HG03469 (cell line): ENCODE measurements around the gene PEX14.

Experiments
- ATAC-seq: cut with Tn5 transposase; IDR thresholded peaks from one replicate; pipeline ENCODE4 v1.9.1; 2021; ENCODE audit warnings: mild to moderate bottlenecking, moderate library complexity, moderate number of reproducible peaks; ENCODE audit not compliant: unreplicated experiment

The PEX14 gene

DNA sequence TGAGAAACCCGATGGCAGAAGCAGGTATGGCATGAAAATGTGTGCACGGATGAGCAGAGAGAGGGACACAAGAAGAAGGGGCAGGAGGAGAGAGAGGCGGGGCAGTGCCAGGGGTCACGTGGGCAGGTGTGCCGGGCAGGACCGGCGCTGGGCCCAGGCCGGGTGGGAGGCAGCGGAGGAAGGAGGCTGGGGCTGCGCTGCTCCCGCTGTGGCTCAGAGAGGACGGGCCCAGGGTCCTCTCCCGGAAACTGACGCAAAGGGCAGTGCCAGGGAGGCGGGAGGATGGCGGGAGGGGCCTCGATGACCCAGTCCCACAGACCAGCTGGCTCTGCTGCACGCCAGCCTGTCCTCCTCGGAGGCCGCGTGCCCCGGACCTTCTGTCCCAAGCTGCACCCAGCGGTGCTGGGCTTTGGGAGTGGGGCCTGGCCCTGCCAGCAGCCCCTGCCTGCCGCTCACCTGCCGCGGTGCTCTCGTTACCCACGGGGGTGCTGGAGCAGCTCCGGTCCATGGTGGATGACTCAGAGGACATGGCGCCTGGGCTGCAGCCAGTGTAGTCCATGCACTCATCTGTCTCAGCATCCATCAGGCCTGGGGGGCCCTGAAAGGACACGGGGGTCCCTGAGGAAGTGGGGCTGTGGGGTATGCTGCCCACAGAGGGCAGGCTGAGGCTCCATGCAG lies 167.8 kb downstream of the PEX14 start:
- no peak for ATAC-seq

DNA sequence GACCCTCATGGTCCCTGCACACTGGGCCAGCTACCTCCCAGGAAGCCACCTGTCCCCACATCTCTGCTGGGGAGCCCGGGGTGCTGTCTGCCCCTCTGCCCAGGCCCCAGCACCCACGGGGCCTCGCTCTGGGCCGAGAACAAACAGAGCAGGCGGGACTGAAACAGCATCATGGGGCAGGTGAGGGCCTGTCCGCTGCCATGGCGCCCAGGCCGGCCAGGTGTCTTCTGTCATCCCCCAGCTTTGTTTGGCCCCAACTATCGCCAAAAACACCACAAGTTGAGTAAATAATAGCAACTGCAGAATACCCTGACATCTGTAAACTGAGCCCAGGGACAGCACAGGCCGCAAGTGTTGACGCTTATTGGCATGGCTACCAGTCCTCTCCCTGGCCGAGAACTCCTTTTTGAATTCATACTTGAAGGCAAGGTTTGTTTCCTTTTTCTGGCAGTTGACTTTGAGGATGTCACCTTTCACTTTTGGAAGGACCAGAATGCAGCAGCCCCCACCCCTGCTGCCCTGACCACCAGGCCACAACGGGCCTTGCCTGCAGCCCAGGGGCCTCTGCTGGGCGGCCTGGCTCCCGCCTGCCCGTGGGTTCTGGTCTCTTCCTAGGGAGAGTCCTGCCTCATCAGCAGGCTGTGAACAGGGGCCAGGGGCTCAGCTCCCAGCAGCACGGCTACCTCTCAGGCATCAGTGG lies 169.0 kb downstream of the PEX14 start:
- no peak for ATAC-seq

DNA sequence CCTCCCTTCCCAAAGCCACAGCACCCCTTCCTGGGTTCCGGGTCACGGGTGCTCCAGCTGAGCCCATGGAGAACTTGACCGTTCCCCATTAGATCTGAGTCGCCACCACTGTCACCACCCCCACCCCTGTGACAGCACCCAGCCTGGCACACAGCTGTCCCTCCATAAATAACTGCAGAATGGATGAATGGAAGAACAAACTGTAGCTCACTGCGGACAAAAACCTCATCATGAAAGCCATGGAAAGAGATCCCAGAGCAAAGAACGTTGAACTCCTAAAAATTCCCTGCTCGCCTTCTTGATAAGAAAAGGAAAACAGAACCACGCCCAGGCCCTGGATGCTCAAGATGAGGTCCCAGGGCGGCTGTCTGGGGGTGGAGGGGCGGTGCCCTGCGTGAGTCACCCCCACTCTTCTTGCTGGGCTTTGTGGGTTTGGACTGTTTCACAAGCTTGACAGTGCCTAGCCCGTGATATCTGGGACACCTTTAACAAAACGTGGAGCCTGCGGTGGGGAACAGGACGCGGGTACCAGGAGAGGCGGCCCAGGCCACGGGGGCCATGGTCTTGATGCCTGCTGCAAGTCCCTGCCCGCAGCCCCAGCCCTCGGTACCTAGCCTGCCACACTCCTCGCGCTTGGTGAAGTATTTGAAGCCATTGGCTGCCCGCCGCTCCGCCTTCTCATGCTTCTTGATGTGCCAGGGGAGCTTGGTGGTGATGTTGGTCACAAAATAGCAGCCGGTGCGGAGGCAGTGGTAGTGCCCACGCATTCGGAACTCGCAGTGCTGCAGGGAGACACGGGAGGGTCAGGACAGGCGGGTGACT lies 169.8 kb downstream of the PEX14 start:
- no peak for ATAC-seq

DNA sequence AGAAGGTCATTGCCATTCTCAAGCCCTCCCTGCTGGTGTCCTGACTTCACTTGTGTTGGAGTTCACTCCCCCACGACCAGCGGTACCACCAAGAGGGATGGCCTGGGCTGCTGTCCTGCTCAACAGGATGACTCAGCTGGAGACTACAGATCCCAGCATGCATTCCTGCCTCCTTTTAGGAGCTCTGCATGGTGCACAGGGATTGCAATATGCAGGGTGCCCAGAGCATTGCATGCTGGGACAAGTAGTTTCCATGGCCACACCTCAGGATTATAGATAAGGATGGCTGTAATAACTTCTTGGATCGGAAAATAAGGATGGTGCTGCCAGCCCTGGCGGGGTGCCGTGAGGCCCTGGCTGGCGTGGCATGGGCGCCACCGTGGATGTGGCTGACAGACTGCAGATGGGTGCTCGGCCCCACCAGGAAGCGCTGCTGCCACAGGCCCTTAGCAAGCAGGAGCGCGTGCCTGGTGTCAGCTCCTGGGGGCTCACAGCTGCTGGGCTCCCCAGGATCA lies 171.7 kb downstream of the PEX14 start:
- no peak for ATAC-seq

DNA sequence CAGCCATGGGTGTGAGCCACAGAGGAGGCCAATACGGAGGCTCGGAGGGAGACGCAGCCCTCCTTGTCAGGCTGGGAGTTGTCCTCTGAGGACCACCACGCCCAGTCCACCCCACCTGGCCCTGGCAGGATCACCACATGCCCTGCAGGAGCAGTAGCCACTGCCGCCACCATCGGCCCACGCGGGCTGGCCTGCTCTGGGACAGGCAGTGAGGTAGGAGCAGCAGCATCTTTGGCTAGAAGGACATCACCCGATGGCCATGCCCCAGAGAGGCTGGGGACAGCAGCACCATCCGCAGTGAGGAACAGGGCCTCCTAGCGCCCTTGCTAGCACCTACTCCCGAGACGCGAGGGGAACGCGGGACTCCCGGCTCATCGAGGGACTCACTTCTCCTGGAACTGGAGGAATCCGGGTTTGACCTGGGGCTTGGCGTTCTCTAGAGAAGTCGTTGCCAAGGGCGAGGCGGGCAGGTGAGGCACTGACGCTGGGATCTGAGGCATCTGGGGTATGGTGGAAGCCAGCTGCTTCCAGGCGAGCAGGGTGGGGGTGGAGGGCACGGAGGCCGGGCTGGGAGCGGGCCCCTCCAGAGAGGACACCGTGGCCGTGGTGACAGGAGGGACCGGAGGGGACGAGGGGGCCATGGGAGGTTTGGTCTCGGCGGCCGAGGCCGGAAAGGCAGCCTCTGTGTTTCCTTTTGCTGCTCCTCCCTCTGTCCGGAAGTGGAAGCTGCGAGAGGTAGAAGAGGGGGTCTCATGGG lies 172.8 kb downstream of the PEX14 start:
- no peak for ATAC-seq

DNA sequence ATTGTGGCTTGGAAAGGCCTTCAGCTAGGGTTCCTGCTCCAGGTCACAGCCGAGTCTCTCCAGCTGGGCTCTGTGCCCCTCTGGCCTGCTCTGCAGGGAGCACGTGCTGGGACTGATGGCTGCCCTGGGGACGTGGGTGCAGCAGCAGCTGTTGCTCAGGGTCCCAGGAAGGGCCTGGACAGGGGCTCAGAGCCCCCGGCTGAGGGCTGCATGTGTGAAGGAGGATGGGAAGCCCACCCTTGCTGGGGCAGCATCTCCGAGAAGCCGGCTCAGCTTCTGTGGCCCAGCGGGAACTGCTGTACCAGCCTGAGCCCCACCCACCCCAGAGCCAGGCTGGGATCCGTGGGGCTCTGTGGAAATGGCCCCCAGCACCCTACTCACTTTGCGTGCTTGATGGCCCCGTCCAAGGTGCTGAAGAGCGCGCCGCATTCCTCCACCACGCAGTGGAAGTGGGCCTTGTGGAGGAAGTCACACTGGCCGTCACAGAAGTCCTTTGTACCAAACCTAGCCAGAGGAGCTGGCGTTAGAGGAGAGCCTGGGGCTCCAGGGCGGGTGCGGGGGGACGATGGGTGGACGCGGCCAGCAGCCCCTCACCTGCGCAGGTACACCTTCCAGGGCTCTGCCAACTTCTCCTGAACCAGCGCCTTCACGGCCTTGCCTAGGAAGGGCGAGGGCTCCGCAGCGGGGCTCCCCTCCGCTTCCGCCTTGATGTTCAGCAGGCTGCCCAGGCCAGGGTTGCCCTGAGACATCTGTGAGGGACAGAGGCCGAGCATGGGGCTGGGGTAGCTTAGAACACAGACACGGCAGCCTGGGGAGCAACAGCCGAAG lies 174.2 kb downstream of the PEX14 start:
- no peak for ATAC-seq

DNA sequence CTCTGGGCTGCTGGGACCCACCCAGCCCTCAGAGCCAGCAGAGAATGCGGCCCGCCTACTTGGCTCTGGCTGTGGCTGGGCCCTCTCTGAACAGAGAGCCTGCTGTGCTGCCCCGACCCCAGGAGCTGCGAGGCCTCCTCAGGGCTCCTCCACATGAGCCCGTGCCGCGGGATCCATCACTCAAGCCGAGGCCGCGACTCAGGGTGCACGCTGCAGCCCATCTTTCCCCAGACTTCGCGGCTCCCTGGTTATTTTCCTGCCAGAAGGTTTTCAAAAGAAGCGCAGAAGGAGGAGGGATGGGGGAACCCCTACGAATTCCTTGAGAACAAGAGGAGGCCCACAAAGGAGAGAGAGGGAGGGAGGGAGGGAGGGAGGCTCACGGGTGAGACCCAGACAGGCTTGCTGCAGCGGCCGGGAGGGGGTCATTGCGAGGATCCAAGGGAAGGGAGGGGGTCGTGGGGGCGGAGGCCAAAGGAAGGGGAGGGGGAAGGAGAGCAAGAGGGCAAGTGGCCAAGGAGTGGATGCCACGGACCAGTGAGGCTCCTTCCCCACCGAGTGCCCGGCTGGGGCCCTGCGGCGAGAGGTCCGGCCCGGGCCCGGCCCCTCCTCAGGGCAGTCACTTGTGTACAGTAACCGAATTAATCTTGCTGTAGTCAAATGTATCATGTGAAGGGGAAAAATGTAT lies 174.9 kb downstream of the PEX14 start:
- no peak for ATAC-seq

DNA sequence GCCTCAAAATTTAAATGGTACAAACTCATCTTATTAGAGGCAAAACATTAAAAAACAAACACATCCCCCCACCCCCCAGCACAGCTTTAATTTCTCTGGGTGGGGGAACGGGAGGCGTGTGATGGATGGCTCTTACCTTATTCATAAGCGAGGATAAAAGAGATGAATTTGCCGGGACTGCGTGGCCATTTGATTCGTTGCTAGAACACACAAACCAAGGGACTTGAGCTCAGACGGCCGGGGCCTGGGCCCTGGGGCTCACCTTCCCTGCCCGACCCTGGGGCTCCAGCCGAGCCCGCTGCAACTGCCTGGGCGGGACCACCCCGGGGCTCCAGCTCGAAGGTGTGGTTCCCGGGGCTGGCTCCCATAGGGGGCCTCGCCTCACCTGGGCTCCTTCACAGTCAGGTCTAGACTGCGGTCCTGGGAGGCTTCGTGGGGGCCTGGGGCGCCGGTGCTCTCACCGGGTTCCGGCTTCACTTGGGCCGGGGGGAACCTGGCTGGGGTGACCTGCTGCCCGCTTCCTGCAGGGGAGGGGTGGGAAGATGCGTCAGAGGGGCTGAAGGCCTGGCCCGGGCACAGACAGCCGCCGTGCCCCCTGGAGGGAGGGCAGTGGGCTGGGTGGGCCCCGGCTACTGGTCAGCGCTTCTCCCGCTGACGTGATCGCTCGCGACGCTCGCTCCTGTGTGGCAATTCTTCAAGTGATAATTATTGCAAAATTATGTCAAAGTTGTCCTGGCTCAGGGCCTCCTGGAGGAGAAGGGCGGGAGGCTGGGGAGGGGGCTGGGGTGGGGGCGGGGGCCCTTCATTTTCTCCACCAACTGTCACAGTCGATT lies 176.0 kb downstream of the PEX14 start:
- no peak for ATAC-seq

DNA sequence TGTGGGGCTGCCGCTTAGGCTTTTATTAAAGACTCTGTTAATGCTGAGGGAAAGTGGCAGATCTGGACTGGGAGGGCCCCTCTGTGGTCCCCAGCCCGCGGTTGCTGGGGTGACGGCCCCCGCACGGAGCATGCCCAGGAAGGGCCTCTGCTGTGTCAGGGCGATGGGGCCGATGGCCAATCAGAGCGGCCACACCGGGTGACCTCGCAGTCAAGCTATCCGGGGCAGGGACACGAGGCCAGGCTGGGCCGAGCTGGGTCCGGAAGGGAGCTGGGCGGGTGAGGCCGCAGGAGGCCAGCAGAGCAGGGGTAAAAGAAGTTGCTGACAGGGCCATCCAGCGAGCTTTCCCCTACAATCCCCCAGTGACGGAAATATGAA lies 176.6 kb downstream of the PEX14 start:
- ATAC-seq: no peak

DNA sequence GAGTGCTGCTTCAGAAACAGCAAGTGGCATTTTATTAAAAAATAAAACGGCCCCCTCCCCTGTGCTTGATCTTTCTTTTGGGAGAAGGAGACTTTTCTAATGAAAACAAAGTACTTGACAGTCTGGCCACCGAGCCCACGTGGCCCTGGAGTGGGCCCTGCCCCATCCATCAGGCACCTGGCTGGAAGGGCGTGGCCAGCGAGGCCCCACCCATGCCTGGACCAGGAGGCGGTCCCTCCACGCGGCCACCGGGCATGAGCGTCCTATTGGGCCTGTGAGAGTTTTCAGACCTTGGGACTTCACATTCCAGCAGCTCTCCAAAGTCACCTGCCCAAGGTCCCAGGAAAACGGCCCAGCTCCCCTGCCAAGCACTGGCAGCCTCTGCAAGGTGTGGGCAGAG lies 177.0 kb downstream of the PEX14 start:
- no peak for ATAC-seq

DNA sequence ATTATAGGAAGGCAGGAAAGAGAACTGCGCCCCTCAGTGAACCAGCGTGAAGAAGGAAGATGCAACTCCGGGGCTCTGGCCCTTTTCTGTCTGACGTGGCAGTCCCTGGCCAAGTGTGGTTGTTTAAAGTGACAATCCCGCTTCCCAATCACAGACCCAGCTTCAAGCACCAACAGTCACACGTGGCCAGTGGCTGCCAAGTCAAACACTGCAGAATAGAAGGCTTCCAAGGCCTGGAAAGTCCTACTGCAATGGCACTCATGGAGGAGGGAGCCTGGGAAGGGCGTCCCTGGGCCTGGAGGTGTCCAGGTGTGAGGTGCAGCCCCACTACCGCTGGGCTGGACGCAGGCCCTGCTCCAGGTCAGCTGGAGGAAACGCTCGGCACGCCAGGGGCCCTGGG lies 177.9 kb downstream of the PEX14 start:
- ATAC-seq: no peak

DNA sequence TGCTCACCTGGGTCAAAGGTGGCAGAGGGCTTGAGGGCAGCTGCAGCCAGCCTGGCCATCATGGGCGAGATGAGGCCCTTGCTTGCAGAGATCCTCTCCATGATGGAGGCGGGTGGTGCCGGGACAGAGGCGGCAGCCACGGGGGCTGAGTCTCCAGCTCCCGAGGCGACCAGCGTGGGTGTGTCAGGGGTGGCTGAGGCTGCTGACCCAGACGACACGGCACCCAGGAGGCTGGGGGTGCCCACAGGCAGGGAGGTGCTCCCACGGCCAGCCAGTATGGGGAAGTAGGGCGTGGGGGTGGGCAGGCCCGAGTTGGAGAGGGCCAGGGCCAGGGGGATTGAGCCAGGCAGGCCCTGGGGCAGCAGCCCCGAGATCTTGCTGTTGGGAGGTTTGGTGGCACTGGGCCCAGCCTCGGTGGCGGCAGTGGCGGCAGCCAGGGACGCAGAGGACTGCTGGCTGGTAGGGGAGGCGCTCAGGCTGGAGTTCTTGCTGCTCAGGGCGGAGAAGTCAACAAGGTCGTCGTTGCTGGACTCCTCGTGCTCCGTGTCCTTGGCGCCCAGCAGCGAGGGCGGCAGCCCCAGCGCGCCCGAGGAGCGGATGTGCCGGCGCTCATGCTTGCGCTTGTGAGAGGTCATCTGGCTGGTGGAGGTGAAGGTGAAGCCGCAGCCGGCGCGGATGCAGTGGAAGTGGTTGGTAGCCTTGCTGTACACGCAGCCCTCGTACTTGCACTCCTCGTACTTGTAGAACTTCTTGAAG lies 178.8 kb downstream of the PEX14 start:
- ATAC-seq: no peak

DNA sequence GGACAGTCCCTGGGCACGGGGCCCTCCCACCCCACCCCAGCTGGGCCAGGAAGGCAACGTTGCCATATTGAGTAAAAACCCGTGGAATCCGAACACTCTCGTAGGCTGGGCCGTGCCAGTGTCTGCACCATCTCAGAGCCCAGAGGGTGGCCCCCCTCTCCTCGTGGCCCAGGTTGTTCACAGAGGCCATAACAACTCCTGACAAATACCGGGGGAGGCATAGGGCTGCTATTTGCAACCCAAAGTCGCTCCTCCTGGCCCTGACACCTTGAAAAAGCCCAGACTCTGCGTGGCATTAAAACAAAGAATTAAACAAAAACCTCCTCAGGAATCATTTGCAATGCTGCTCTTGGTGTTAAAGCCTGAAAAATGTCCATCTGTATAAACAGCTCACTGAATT lies 180.3 kb downstream of the PEX14 start:
- no peak for ATAC-seq

DNA sequence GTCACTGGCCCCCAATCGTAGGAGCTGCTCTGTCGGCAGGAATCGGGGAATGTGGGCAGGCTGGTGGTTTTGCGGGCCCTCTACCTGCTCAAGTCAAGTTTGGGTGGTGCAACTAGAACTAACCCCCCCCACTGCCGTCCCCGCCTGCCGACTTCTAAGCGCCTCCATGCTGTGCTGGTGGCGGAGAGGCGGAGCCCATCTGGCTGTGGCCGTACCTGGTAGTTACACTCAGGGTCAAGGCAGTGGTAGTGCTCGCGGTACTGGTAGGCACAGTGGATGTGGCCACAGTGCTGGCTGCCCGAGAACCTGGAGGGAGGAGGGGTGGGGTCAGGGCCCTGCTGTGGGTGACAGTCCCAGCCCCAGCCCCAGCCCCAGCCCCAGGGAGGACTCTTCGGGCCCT lies 181.7 kb downstream of the PEX14 start:
- ATAC-seq: no peak

DNA sequence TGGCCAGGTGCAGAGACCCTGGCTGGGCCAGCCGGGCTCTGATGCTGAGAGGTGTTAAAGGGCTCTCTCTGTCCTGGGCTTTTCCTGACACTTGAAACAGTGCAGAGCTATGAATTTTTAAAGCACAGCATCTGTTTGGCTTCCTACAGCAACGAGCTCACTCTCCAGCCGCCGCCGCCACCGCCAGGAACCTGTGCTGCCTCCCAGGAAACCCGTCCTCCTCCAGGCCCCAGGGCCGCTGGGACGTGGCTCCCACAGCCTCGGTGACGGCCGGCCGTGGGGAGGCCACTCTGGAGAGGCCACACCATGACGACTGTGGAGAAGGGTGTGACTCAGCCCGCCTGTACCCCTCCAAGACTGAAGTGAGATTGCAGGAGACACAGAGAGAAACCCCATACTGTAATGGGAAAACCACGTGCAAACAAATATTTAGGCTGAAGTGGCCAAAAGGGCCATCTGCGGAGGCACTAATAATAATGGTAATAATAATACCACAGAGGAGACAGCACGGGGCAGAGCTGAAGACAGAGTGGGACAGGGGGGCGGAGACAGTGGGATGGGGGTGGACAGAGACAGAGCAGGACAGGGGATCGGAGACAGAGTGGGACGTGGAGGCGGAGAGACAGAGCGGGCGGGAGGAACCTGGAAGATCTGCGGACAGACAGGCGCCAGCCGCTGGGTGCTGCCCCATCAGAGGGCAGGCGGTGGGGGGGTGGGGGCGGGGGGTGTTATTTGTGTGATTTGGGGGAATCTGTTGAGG lies 182.5 kb downstream of the PEX14 start:
- ATAC-seq: no peak

DNA sequence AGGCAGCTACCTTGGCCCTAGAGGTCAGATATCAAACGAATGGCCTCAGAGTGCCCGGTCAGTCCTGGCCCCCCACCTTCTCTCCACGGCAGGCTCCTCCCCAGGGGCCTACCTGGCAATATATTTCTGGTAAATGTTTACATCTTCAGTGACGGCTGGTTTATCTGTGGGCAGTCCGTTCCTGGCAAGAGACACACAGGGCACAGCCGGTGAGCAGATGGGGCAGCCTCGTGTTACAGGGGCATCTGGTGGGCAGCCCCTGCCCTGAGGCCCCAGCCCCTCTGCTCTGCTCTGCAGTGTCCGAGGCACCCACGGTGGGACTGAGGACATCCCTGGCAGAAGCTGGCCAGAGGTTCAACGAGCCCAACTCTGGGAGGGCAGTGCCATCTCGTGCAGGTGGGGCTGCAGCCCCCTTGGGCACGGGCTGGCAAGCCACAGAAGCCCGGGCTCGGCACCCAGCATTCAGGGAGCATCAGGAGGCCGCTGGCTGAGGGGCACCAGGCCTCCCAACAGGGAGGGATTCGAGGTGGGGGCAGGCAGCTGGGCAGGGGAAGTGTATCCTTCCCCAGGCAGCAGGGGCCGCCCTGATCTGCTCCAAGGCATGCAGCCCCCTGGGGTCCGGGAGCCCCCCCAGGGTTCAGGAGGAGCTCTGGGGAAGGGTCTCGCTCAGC lies 183.8 kb downstream of the PEX14 start:
- ATAC-seq: no peak

DNA sequence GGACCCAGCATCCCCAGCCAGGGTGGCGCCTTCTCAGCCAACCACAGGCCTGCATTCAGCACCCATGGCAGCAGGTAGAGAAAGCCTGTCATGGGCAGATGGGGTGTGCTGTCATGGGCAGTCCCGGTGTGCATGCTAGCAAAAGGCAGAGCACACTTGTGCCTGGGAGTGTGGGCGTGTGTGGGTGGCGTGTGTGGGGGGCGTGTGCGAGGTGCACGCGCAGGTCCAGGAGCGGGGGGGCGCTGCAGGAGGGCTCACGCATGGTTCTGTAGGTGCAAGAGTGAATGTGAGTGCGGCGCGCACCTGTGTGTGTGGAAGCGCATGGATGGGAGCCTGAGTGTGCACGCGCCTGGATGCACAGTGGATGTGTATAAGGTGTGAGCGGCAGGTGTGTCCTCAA lies 184.5 kb downstream of the PEX14 start:
- no peak for ATAC-seq
